ENCODE results near the gene HUWE1. TPM values are rescaled to one million over a fixed set of nuclear protein-coding genes. Genes with fewer than 3 reads are reported as not detected.
"Not testable (repeated sequence)": the region's sequence is repeated elsewhere in the genome, so short reads cannot be mapped to it uniquely, and the experiment has no call there.

HUWE1 gene
- total RNA-seq, 1 donor from 2014 or later = 178 TPM

DNA sequence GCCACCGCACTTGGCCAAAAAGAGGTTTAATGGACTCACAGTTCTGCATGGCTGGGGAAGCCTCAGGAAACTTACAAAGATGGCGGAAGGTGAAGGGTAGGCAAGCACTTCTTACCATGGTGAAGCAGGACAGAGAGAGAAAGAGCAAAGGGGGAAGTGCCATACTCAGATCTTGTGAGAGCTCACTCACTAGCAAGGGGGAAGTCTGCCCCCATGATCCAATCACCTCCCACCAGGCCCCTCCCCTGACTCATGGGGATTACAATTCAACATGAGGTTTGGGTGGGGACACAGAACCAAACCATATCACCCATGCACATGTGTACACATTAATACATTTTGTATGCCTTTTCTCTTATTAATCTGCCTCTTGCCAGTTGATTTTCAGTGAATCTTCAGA is 175.2 kb downstream of the HUWE1 start:
- DNase-seq (ENCODE audit: low spot score) = no peak

- DNase-seq (ENCODE audit: low spot score) = not testable (repeated sequence)
Measured at GRCh38 chrX:53504035-53504434, 182.5 kb downstream of the HUWE1 start.

DNA sequence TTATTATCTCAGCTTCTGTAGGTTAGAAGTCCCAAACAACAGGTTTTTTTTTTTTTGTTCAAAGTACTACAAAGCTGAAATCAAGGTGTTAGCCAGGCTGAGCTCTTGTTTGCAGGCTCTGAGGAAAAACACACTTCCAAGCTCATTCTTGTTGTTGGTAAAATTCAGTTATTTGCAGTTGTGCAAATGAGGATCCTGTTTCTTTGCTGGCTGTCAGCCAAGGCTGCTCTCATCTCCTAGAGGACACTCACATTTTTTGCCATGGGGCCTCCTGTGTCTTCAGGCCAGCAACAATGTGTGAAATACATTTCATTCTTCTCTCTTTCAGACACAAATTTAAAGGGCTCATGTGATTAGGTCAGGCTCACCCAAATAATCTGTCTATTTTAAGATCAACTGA is 192.1 kb downstream of the HUWE1 start:
- DNase-seq (ENCODE audit: low spot score) = no peak

DNA sequence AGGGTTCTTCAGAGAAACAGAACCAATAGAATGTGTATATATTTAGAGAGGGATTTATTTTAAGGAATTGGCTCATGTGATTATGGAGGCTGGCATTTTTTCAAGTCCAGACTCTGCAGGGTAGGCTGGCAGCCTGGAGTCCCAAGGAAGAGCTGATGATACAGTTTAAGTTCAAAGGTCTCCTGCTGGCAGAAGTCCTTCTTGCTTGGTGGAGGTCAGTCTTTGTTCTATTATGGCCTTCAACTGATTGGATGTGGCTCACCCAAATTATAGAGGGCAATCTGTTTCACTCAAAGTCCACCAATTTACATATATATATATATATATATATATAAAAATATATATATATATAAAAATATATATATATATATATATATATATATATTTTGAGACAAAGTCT is 200.2 kb downstream of the HUWE1 start:
- DNase-seq (ENCODE audit: low spot score) = no peak

GRCh38 chrX:53483838-53484405 is 202.6 kb downstream of the HUWE1 start:
- DNase-seq (ENCODE audit: low spot score) = no peak

- DNase-seq (ENCODE audit: low spot score) = no peak
Measured at GRCh38 chrX:53483416-53483815, 203.1 kb downstream of the HUWE1 start.

Small RNA genes within 50 kb of the gene (microRNA-seq; reads per million reads assigned to microRNA genes)
- 4,735 reads per million, percentile 89 among the genes with 10 or more reads in this experiment for gene MIR98 (ENCODE audit: borderline number of aligned reads)
- 2,425 reads per million, percentile 84 among the genes with 10 or more reads in this experiment for gene MIRLET7F2 (ENCODE audit: borderline number of aligned reads)
